NCI-H345 treated with DMSO at 0.1 percent for 48 hours (cell line): ENCODE results near the gene TMEM18.

Source experiments
- DNase-seq: peaks from one replicate; lab custom pipeline; 2025; ENCODE audit not compliant: unreplicated experiment; lab: John Stamatoyannopoulos, UW

TMEM18 gene

DNA sequence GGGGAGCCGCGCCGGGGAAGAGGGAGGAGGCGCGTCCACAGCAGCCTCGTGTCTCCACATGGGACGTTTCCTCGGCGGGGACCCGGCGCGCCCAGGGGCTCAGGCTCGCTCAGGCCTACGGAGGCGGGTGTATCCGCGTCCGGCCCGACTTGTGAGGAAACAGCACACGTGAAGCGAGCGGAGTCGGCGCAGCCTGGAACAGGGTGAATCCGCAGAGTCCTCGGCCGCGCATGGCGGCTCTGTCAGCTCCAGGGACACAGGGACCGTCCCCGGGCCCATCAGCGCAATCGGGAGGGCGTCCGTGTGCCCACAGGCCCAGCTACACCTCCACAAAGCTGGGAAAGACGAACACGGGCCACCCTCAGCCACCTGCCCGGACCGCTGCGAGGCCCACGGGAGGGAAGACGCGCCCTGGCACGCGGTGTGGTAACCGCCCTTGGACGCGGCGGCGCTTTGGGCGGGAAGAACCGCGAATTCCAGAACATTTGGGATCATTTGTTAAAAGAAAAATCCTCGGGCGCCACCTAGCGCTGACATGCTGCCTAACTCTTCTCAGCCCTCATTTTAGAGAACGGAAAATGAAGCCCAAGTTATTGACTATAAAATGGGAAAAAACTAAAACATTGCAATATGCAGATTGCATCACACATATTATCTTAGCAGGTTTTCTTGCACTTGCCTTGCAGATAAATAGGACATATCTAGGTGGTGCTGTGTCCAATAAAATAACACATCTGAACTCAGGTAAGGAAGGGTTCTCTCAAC is 40.4 kb downstream of the TMEM18 start:
- peak; percentile 24 for DNase-seq

- no peak for DNase-seq
Measured at GRCh38 chr2:635687-636621, 41.3 kb downstream of the TMEM18 start.

DNA sequence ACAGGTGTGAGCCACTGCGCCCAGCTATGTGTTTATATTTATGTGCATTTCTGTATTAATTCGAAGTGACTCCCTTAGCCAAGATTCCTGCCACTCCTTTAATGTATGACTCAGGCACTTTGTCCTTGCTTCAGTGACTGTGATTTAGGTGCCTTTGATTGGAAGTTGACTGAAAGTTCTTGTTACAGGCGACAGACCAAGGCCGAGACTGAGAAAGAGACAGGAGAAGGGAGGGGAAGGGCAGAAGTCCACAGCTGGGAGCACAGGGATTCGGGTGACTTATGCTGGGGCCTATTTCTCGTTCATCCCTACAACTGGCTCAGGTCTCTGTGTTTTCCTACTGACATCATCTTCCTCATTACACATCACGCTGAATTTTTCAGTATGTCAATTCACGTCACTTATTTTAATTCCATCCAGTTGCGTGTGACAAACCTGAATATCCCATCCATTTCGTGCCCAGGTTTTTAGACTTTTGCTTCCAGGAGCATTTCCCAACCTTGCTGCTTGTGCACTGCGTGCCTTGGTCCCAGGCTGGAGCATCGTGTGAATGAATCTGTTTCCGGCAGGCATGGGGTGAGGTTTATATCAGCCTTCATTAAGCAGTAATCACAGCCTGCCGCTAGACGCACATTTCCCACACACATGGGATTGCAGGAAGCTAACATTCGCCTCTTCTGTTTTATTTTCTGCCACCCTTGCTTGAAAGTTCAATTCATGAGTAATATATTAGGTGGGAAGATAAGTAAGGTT is 42.4 kb downstream of the TMEM18 start:
- no peak for DNase-seq

DNA sequence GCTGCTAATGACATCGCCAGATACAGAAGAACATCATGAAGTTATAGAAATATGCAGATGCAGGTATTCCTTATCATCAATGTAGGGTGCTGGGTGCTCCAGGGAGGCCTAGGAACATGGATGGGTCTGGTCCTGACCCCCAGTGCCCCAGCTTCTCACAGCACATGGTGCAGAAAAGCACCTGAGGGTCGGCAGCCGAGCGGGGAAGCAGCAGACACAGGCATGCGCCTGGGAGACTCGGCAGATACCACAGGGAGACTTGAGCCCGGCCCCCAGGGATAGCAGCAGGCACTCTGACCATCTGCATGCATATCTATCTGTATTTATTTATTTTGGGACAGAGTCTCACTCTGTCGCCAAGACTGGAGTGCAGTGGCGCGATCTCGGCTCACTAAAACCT is 43.2 kb downstream of the TMEM18 start:
- no peak for DNase-seq

- no peak for DNase-seq
Measured at GRCh38 chr2:633371-633770, 43.8 kb downstream of the TMEM18 start.

DNA sequence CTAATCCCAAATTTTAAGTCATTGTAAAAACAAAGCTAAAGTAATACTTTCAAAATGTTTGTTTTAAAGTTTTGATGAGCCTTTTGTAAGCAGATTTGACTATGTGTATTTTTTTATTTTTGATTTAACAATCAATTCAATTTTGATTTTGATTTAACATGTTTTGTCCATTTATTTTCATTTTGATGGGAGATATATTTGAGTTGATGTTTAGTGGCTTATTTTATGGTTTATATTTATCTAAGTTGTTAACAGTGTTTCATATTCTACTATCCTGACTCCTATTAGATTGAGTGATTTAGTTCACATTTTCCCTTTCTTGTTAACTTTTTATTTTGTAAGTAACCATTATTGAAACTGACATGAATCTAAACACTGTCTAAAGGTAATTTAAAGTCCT is 44.7 kb downstream of the TMEM18 start:
- no peak for DNase-seq

- no peak for DNase-seq
Measured at GRCh38 chr2:631741-632140, 45.5 kb downstream of the TMEM18 start.

- no peak for DNase-seq
Measured at GRCh38 chr2:630451-631320, 46.5 kb downstream of the TMEM18 start.

- DNase-seq: no peak
Measured at GRCh38 chr2:629961-630360, 47.2 kb downstream of the TMEM18 start.

DNA sequence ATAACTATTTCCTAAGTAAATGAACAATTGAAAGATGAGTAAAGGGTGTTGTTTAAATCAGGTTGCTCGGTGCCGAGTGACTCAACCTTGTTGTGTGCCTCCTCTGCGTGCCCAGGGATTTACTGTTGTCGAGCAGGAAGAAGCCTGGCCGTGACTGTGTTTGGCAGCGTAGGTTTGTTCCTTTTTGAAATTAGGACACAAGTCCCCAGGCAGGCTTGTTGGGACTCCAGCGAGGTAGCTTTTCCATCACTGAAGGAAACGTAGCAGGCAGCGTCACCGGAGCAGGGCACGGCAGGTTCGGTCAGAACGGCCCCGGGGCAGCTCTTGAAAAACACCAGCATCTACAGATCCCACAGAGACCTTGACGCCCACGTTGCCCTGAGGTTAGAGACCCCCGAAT is 48.6 kb downstream of the TMEM18 start:
- DNase-seq: no peak

DNA sequence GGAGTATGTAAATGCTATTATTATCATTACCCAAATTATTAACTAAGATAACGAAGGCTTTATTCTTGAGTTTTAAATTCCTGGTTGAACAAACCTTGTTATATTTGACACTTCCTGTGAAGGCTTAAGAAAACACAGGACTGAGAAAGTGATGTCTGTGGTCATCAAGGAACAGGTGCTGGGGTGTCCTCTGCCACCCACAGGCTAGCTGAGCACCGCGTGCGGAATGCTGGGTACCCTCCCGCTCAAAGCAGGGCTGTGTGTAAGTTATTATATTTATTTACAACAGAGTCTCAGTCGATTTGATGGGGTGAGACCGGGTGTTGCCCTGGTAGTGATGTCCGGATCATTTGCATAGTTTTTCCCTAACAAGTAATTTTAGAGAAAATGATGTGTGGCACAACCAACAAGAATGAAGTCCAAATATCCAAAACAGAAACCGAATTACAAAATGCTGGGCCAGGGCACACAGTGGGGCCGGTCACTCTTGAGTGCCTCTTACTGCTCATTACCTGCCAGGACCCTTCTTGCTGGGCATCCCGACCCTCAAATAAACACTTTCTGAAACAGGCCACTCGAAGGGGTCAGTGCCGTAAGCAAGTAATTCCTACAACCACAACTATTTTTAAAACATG is 49.2 kb downstream of the TMEM18 start:
- no peak for DNase-seq

DNA sequence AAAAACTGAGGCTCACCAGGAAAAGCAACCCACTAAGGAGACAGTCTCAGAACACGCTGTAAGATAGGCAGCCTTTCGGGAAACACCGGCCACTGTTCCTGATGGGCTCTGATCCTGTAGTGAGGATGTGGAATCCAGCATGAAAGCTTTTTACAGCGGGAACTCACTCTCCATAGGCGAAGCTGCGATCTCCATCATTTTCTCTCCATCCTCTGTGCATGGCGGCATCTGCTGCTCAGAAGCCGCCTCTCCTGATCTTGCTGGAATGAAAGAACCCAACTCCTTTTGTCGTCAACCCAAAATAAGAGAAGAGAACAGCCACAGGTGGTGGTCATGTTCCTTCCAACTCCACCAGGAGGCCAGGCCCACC is 49.9 kb downstream of the TMEM18 start:
- no peak for DNase-seq

- DNase-seq: peak; percentile 67
Measured at GRCh38 chr2:626491-627339, 50.5 kb downstream of the TMEM18 start.

- DNase-seq: peak; percentile 66
Measured at GRCh38 chr2:625415-626333, 51.5 kb downstream of the TMEM18 start.

DNA sequence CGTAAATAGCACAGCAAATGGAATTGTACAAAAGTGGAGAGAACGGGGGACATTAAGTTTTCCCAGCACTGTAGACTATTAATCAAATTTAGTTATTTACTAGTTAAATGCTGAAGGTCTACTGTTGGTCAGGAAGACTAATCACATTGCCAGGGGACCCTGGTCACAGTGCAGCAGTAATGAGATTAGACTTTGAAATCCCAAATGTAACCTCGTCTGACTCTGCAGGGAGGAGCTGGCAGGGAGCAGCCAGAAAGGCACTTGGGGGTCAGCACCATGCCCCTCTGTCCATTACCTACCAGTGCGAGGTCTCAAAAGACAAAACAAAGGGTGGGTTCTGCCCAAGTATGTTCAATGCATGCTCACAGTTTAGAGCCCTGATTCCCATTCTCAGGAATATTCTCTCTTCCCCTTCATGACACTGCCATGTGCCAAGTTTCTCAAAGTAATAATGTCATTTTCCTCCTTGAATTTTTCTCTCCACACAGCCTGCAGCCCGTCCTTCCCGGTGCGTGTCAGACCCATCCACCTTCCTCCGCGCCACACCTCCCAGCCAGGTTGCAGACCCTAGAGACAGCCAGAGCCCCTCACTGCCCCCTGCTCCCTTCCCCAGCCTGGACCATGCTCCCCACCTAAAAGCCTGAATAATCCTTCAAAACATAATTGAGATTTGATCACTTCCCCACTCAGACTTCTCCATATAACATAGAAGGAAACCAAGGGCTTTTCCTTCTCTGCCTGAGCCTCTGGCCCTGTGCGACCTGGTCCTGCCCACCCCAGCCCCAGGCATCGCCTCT is 52.5 kb downstream of the TMEM18 start:
- DNase-seq: no peak

DNA sequence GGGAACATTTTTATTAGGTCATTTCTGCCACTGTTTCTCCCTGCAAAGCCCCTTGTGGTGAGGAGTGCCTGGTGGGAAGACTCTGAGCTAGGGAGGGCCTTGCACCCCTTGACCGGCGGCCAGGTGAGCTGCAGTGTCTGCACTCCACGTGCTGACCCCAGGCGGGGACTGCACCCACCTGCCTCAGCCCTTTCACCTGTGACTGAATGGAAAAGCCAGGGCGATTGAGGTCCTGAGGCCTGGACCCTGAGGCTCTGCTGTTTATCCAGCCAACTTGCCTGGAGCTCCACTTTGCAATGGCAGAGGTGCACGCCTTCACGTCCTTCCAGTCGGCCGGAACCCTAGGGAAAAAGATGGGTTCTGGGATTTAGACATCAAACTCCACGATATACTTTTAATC is 53.1 kb downstream of the TMEM18 start:
- DNase-seq: no peak
